NK-92 (cell line): ENCODE data around the gene MTMR8.

Experiments
- DNase-seq: peaks from one replicate; lab custom pipeline; 2025; ENCODE audit not compliant: unreplicated experiment; lab: John Stamatoyannopoulos, UW

The MTMR8 gene

GRCh38 chrX:64321507-64321906, 73.7 kb downstream of the MTMR8 start:
- DNase-seq = no peak

GRCh38 chrX:64313624-64314023, 81.6 kb downstream of the MTMR8 start:
- no peak for DNase-seq

GRCh38 chrX:64306712-64307111, 88.5 kb downstream of the MTMR8 start:
- no peak for DNase-seq

- no peak for DNase-seq
Measured at GRCh38 chrX:64291123-64291522, 104.1 kb downstream of the MTMR8 start.

GRCh38 chrX:64265265-64265664, 130.0 kb downstream of the MTMR8 start:
- no peak for DNase-seq

- no peak for DNase-seq
Measured at GRCh38 chrX:64230123-64230970, 164.9 kb downstream of the MTMR8 start, which contains the start of gene ASB12. TSS of gene ASB12 (minus strand) at chrX:64230607. CDS start at chrX:64225650, 4,957 bp downstream.

GRCh38 chrX:64229154-64229553, 166.1 kb downstream of the MTMR8 start:
- no peak for DNase-seq
